Measurements from ENCODE around the gene AFP.

DNA sequence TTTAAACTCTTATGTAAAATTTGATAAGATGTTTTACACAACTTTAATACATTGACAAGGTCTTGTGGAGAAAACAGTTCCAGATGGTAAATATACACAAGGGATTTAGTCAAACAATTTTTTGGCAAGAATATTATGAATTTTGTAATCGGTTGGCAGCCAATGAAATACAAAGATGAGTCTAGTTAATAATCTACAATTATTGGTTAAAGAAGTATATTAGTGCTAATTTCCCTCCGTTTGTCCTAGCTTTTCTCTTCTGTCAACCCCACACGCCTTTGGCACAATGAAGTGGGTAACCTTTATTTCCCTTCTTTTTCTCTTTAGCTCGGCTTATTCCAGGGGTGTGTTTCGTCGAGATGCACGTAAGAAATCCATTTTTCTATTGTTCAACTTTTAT, 32.0 kb upstream of the AFP start, which contains the start of gene ALB:
- TF ChIP-seq, protein P1, sequence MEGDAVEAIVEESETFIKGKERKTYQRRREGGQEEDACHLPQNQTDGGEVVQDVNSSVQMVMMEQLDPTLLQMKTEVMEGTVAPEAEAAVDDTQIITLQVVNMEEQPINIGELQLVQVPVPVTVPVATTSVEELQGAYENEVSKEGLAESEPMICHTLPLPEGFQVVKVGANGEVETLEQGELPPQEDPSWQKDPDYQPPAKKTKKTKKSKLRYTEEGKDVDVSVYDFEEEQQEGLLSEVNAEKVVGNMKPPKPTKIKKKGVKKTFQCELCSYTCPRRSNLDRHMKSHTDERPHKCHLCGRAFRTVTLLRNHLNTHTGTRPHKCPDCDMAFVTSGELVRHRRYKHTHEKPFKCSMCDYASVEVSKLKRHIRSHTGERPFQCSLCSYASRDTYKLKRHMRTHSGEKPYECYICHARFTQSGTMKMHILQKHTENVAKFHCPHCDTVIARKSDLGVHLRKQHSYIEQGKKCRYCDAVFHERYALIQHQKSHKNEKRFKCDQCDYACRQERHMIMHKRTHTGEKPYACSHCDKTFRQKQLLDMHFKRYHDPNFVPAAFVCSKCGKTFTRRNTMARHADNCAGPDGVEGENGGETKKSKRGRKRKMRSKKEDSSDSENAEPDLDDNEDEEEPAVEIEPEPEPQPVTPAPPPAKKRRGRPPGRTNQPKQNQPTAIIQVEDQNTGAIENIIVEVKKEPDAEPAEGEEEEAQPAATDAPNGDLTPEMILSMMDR (IDR thresholded peaks at IDR 0.05), result no peak
- TF ChIP-seq POLR2AphosphoS5 (IDR thresholded peaks at IDR 0.05), result no peak
